IPS-18c (cell line): Measurements from ENCODE around the gene CTIF.
A peak's percentile ranks its signal among the peaks of the same experiment; 100 is the strongest.

ENCODE experiments used
- H3K4me3 ChIP-seq: 2 replicates; pipeline ENCODE4 v1.7.0; 2013; ENCODE audit warnings: low read depth, mild to moderate bottlenecking, low read length, moderate library complexity; ENCODE audit not compliant: insufficient read depth
- H3K9me3 ChIP-seq: one replicate; pipeline ENCODE4 v1.6.1; 2013; ENCODE audit warnings: mild to moderate bottlenecking, low read length, moderate library complexity; ENCODE audit not compliant: control insufficient read depth, insufficient read depth

Gene CTIF

GRCh38 chr18:48671561-48671945, 132.7 kb downstream of the CTIF start:
- no peak overlapping the region for H3K4me3 ChIP-seq

GRCh38 chr18:48672671-48673340, 134.0 kb downstream of the CTIF start:
- H3K9me3 ChIP-seq: no peaks in the 10 kb centered on the region
- no peak overlapping the region for H3K4me3 ChIP-seq

More at GRCh38 chr18:48671561-48671945, 132.7 kb downstream of the CTIF start:
- no peaks in the 10 kb centered on the region for H3K9me3 ChIP-seq

- Histone ChIP-seq H3K9me3 (no peaks in the 10 kb centered on the region), H3K4me3 (no peak overlapping the region)
These were observed 134.6 kb downstream of the CTIF start for GRCh38 chr18:48673456-48673852.

GRCh38 chr18:48673853-48674721, 135.3 kb downstream of the CTIF start:
- Histone ChIP-seq H3K9me3 (no peaks in the 10 kb centered on the region), H3K4me3 (no peak overlapping the region)

- Histone ChIP-seq H3K9me3 (no peaks in the 10 kb centered on the region), H3K4me3 (no peak overlapping the region)
These were observed 136.0 kb downstream of the CTIF start for GRCh38 chr18:48674758-48675351.

GRCh38 chr18:48675352-48675761, 136.5 kb downstream of the CTIF start:
- Histone ChIP-seq H3K4me3 (peak overlapping the region; percentile 24; the same call in 1 of the 2 replicates), H3K9me3 (no peaks in the 10 kb centered on the region)

- Histone ChIP-seq H3K4me3 (no peak overlapping the region), H3K9me3 (no peaks in the 10 kb centered on the region)
These were observed 137.1 kb downstream of the CTIF start for GRCh38 chr18:48675912-48676311.

- Histone ChIP-seq H3K4me3 (no peak overlapping the region), H3K9me3 (no peaks in the 10 kb centered on the region)
These were observed 137.5 kb downstream of the CTIF start for GRCh38 chr18:48676346-48676745.

GRCh38 chr18:48676756-48677368, 138.0 kb downstream of the CTIF start:
- Histone ChIP-seq H3K9me3 (no peaks in the 10 kb centered on the region), H3K4me3 (no peak overlapping the region)

GRCh38 chr18:48678237-48679115, 139.6 kb downstream of the CTIF start:
- no peak overlapping the region for H3K4me3 ChIP-seq
- no peaks in the 10 kb centered on the region for H3K9me3 ChIP-seq

GRCh38 chr18:48679236-48679635, 140.4 kb downstream of the CTIF start:
- no peak overlapping the region for H3K4me3 ChIP-seq
- H3K9me3 ChIP-seq: no peaks in the 10 kb centered on the region

GRCh38 chr18:48680339-48681250, 141.8 kb downstream of the CTIF start:
- H3K4me3 ChIP-seq: no peak overlapping the region
- no peaks in the 10 kb centered on the region for H3K9me3 ChIP-seq

GRCh38 chr18:48682768-48683167, 143.9 kb downstream of the CTIF start:
- H3K9me3 ChIP-seq: no peaks in the 10 kb centered on the region
- H3K4me3 ChIP-seq: no peak overlapping the region

GRCh38 chr18:48683197-48683596, 144.4 kb downstream of the CTIF start:
- Histone ChIP-seq H3K4me3 (no peak overlapping the region), H3K9me3 (no peaks in the 10 kb centered on the region)

GRCh38 chr18:48683661-48684060, 144.8 kb downstream of the CTIF start:
- Histone ChIP-seq H3K4me3 (no peak overlapping the region), H3K9me3 (no peaks in the 10 kb centered on the region)
